H1 (cell line): Measurements from ENCODE around the gene C1QTNF1. TPM values are rescaled to one million over a fixed set of nuclear protein-coding genes. Genes with fewer than 3 reads are reported as not detected.

ENCODE experiments used
- CTCF ChIA-PET: fragments of 300-600 bp; sonication (Branson Sonifier 250); formaldehyde crosslinking; loops from one replicate; lab custom pipeline; 2021; ENCODE audit not compliant: partially characterized antibody; lab: Charles Lee
- POLR2A ChIA-PET: fragments of 300-600 bp; sonication (Branson Sonifier 250); formaldehyde crosslinking; loops from one replicate; lab custom pipeline; 2021; ENCODE audit warnings: inconsistent platforms; ENCODE audit not compliant: partially characterized antibody; lab: Charles Lee
- DNase-seq, 2 experiments: peaks; one replicate each; pipeline versions ENCODE4 v3.0.0 to v3.0.0-alpha.2; 2010 to 2022; ENCODE audit warnings: low spot score in 2 of 2, low read depth in 1 of 2, mixed read lengths in 1 of 2
- FAIRE-seq: peaks from 2 replicates; lab custom pipeline; 2011; peaks lifted over from hg19 to GRCh38; lab: Jason Lieb, UNC
- H2AFZ ChIP-seq: 2 replicates; pipeline ENCODE4 v1.8.1; 2012; ENCODE audit warnings: low read length, inconsistent platforms
- H2AK5ac ChIP-seq: 2 replicates; pipeline ENCODE4 v1.6.1; 2013; ENCODE audit warnings: low read depth, low read length
- H2BK120ac ChIP-seq: replicated peaks from 2 replicates; pipeline ENCODE3; 2013; ENCODE audit warnings: low read depth, low read length, inconsistent platforms
- H2BK12ac ChIP-seq: 2 replicates; pipeline ENCODE4 v1.6.1; 2013; ENCODE audit warnings: low read depth, low read length
- H2BK15ac ChIP-seq: 2 replicates; pipeline ENCODE4 v1.6.1; 2013; ENCODE audit warnings: low read length
- H2BK20ac ChIP-seq: 2 replicates; pipeline ENCODE4 v1.6.1; 2013; ENCODE audit warnings: low read length
- H2BK5ac ChIP-seq: 2 replicates; pipeline ENCODE4 v1.6.1; 2013; ENCODE audit warnings: low read depth, low read length
- H3K14ac ChIP-seq: 2 replicates; pipeline ENCODE4 v1.6.1; 2013; ENCODE audit warnings: inconsistent platforms; ENCODE audit not compliant: insufficient read length
- H3K18ac ChIP-seq: 2 replicates; pipeline ENCODE4 v1.6.1; 2013; ENCODE audit warnings: low read length; ENCODE audit errors: extremely low read depth
- H3K23ac ChIP-seq: 2 replicates; pipeline ENCODE4 v1.6.1; 2013; ENCODE audit warnings: inconsistent platforms; ENCODE audit not compliant: insufficient read length
- H3K23me2 ChIP-seq: 2 replicates; pipeline ENCODE4 v1.6.1; 2013; ENCODE audit warnings: low read depth, low read length
- H3K27ac ChIP-seq: 2 replicates; pipeline ENCODE4 v1.6.1; 2011; ENCODE audit warnings: low read depth, low read length, inconsistent platforms
- H3K27me3 ChIP-seq, 4 experiments: replicated peaks in 1 of 4; 1 replicate in 1 of 4; 2 replicates in 3 of 4; pipeline versions ENCODE4 v1.6.1 to v1.8.1; 2011 to 2013; ENCODE audit warnings: low read length in 3 of 4, mild to moderate bottlenecking in 3 of 4, inconsistent platforms in 2 of 4, mixed read lengths in 2 of 4, moderate library complexity in 1 of 4; ENCODE audit not compliant: control insufficient read depth in 3 of 4, insufficient read depth in 3 of 4; ENCODE audit errors: extremely low read depth in 1 of 4
- H3K36me3 ChIP-seq, 4 experiments: 2 replicates each; pipeline versions ENCODE4 v1.6.1 to v1.8.1; 2011 to 2013; ENCODE audit warnings: mild to moderate bottlenecking in 4 of 4, low read length in 3 of 4, moderate library complexity in 2 of 4, control low read depth in 1 of 4, inconsistent platforms in 1 of 4; ENCODE audit not compliant: insufficient read depth in 4 of 4, control insufficient read depth in 2 of 4
- H3K4ac ChIP-seq: replicated peaks from 2 replicates; pipeline ENCODE3; 2013; ENCODE audit warnings: low read length, low read depth, mixed read lengths, inconsistent platforms; ENCODE audit not compliant: insufficient read length
- H3K4me1 ChIP-seq, 4 experiments: replicated peaks in 1 of 4; 1 replicate in 1 of 4; 2 replicates in 3 of 4; pipeline versions ENCODE4 v1.6.1 to v1.8.1; 2011 to 2013; ENCODE audit warnings: low read length in 3 of 4, inconsistent platforms in 2 of 4, mixed read lengths in 1 of 4; ENCODE audit not compliant: insufficient read depth in 4 of 4, control insufficient read depth in 3 of 4
- H3K4me2 ChIP-seq, 2 experiments: 2 replicates each; pipeline versions ENCODE4 v1.6.1 to v1.8.1; 2011 to 2013; ENCODE audit warnings: low read depth in 2 of 2, low read length in 2 of 2, control low read depth in 1 of 2, inconsistent platforms in 1 of 2, mild to moderate bottlenecking in 1 of 2; ENCODE audit not compliant: insufficient read depth in 1 of 2
- H3K4me3 ChIP-seq, 4 experiments: fragments of 200-600, 300-600 bp in 1 of 4; sonication (generic), shearing (Covaris generic), sonication (Bioruptor Twin) in 1 of 4; 2 replicates each; pipeline versions ENCODE4 v1.5.1 to v1.8.1; 2011 to 2016; ENCODE audit warnings: low read length in 4 of 4, low read depth in 3 of 4, control low read depth in 2 of 4, inconsistent platforms in 2 of 4, mild to moderate bottlenecking in 2 of 4, mixed read lengths in 1 of 4, moderate library complexity in 1 of 4; ENCODE audit not compliant: insufficient read depth in 2 of 4; ENCODE audit errors: extremely low read depth in 1 of 4
- H3K56ac ChIP-seq: replicated peaks from 2 replicates; pipeline ENCODE3; 2013; ENCODE audit warnings: low read depth, mild to moderate bottlenecking, mixed read lengths, low read length, inconsistent platforms; ENCODE audit not compliant: insufficient read length
- H3K79me1 ChIP-seq: 2 replicates; pipeline ENCODE4 v1.6.1; 2013; ENCODE audit warnings: low read depth, low read length, control low read depth
- H3K79me2 ChIP-seq, 2 experiments: 2 replicates each; pipeline versions ENCODE4 v1.6.1 to v1.8.1; 2012 to 2013; ENCODE audit warnings: low read length in 2 of 2, mild to moderate bottlenecking in 2 of 2, inconsistent platforms in 1 of 2; ENCODE audit not compliant: insufficient read depth in 2 of 2, control insufficient read depth in 1 of 2
- H3K9ac ChIP-seq, 4 experiments: replicated peaks in 1 of 4; 1 replicate in 1 of 4; 2 replicates in 3 of 4; pipeline versions ENCODE4 v1.6.1 to v1.8.1; 2011 to 2013; ENCODE audit warnings: low read depth in 3 of 4, low read length in 3 of 4, control low read depth in 2 of 4, mild to moderate bottlenecking in 2 of 4, moderate library complexity in 2 of 4, inconsistent platforms in 1 of 4; ENCODE audit errors: extremely low read depth in 1 of 4
- H3K9me3 ChIP-seq, 2 experiments: 2 replicates each; pipeline versions ENCODE4 v1.6.1 to v1.8.1; 2012 to 2013; ENCODE audit warnings: mild to moderate bottlenecking in 2 of 2, moderate library complexity in 2 of 2, control low read depth in 1 of 2, inconsistent platforms in 1 of 2, low read depth in 1 of 2, low read length in 1 of 2, mixed read lengths in 1 of 2; ENCODE audit not compliant: insufficient read depth in 2 of 2
- H4K20me1 ChIP-seq, 2 experiments: replicated peaks in 1 of 2; 2 replicates each; pipeline versions ENCODE3 to v1.8.1; 2011 to 2013; ENCODE audit warnings: inconsistent platforms in 2 of 2, low read length in 2 of 2, mild to moderate bottlenecking in 1 of 2; ENCODE audit not compliant: insufficient read depth in 2 of 2, control insufficient read depth in 1 of 2
- H4K5ac ChIP-seq: 2 replicates; pipeline ENCODE4 v1.6.1; 2013; ENCODE audit warnings: low read length, low read depth, mixed read lengths, inconsistent platforms; ENCODE audit not compliant: insufficient read length
- H4K8ac ChIP-seq: 2 replicates; pipeline ENCODE4 v1.8.0; 2013; ENCODE audit warnings: mild to moderate bottlenecking, moderate library complexity, low read length, inconsistent platforms; ENCODE audit not compliant: insufficient read depth; ENCODE audit errors: extremely low read depth
- H4K91ac ChIP-seq: replicated peaks from 2 replicates; pipeline ENCODE3; 2013; ENCODE audit warnings: low read length, mixed read lengths, inconsistent platforms; ENCODE audit not compliant: insufficient read length
- BRCA1 ChIP-seq: IDR thresholded peaks from 2 replicates; pipeline ENCODE4 v1.6.1; 2012; ENCODE audit warnings: low read depth, low read length, improper control_type of control experiment
- CBX8 ChIP-seq: fragments of 300-800, 300-1000 bp; sonication (generic); IDR thresholded peaks from 2 replicates; pipeline ENCODE4 v1.7.1; 2016; ENCODE audit warnings: low read depth, low read length, borderline replicate concordance
- CHD2 ChIP-seq: IDR thresholded peaks from 2 replicates; pipeline ENCODE4 v1.6.1; 2012; ENCODE audit warnings: low read length, improper control_type of control experiment
- KDM4A ChIP-seq: IDR thresholded peaks from one replicate; pipeline ENCODE4 v1.7.1; 2012; ENCODE audit warnings: low read depth, mild to moderate bottlenecking, moderate library complexity, low read length, inconsistent platforms; ENCODE audit not compliant: severe bottlenecking
- RAD21 ChIP-seq, 2 experiments: IDR thresholded peaks in 1 of 2; conservative IDR thresholded peaks in 1 of 2; 2 replicates each; pipeline ENCODE4 v1.6.1; 2011; ENCODE audit warnings: low read depth in 2 of 2, low read length in 2 of 2, improper control_type of control experiment in 1 of 2, inconsistent platforms in 1 of 2, mild to moderate bottlenecking in 1 of 2, moderate library complexity in 1 of 2
- RBBP5 ChIP-seq: IDR thresholded peaks from 2 replicates; pipeline ENCODE4 v1.7.1; 2012; ENCODE audit warnings: low read depth, mild to moderate bottlenecking, inconsistent platforms, low read length, moderate library complexity, borderline replicate concordance
- RFX5 ChIP-seq: IDR thresholded peaks from 2 replicates; pipeline ENCODE4 v1.6.1; 2011; ENCODE audit warnings: low read depth, low read length, improper control_type of control experiment, borderline replicate concordance
- RNF2 ChIP-seq: fragments of 200-900, 300-1000 bp; sonication (generic); IDR thresholded peaks from 2 replicates; pipeline ENCODE4 v1.7.1; 2016; ENCODE audit warnings: borderline replicate concordance, low read depth, mild to moderate bottlenecking, antibody characterized with exemption, low read length; ENCODE audit not compliant: poor library complexity, severe bottlenecking; ENCODE audit errors: missing control alignments
- RXRA ChIP-seq: IDR thresholded peaks from 2 replicates; pipeline ENCODE4 v1.6.1; 2011; ENCODE audit warnings: low read depth, mild to moderate bottlenecking, low read length, moderate library complexity; ENCODE audit not compliant: insufficient read depth
- SIX5 ChIP-seq: IDR thresholded peaks from 2 replicates; pipeline ENCODE4 v1.6.1; 2011; ENCODE audit warnings: mild to moderate bottlenecking, low read depth, low read length
- USF2 ChIP-seq: IDR thresholded peaks from 2 replicates; pipeline ENCODE4 v1.6.1; 2011; ENCODE audit warnings: low read length, improper control_type of control experiment
- WGBS, 2 experiments: shearing (Covaris generic) in 1 of 2; methylation state at CpG; one replicate each; pipeline versions ENCODE4 v1.1.6 to v1.1.7; 2013 to 2015; ENCODE audit warnings: low lambda C conversion rate in 2 of 2, mixed read lengths in 2 of 2, inconsistent platforms in 1 of 2, low coverage in 1 of 2, missing lambda C conversion rate in 1 of 2; ENCODE audit not compliant: insufficient replicate concordance in 2 of 2, insufficient coverage in 1 of 2, insufficient read length in 1 of 2; ENCODE audit errors: extremely low coverage in 1 of 2, missing lambda C conversion rate in 1 of 2; 5-methylcytosine and 5-hydroxymethylcytosine counted together
- polyA plus RNA-seq, 7 experiments: library from polyadenylated mRNA; depleted of rRNA in 3 of 7; stranded (reverse) in 5 of 7; unstranded in 2 of 7; fragments of >200 nt in 5 of 7; fragments of 200-250 nt in 2 of 7; gene quantifications; 1 replicate in 5 of 7; 2 replicates in 1 of 7; 4 replicates in 1 of 7; pipeline versions ENCODE4 v1.2.1 to v1.2.3, GENCODE V29; 2011 to 2013; ENCODE audit warnings: missing spikeins in 2 of 7, mixed read lengths in 2 of 7
- total RNA-seq: library from RNA; stranded (reverse); fragmentation: NEBNext Ultra II Directional; extraction: Animal tissue kit (Norgen Biotek cat#: 25700); gene quantifications from 2 replicates; pipeline ENCODE4 v1.2.1, GENCODE V29; 2021

C1QTNF1 gene
- total and polyA plus RNA-seq, 2 of the 8 experiments (the other 6 are each of a cell fraction or from before 2014, with no cell fraction given), result 1.5 to 2.5 TPM

GRCh38 chr17:79027925-79028491 is 4.0 kb downstream of the C1QTNF1 start:
- H3K4me2 ChIP-seq, result no peak overlapping the region
- H2BK20ac ChIP-seq, result no peak overlapping the region
- peaks cover 9% of the 10 kb centered on the region; the same call in 1 of the 2 replicates for H3K23me2 ChIP-seq
- H4K8ac ChIP-seq, result peak overlapping the region; percentile 57; the same call in 1 of the 2 replicates
- H3K4me3 ChIP-seq, result no peak overlapping the region
- peaks cover 1 to 2% of the 10 kb centered on the region in 2 experiments for H4K20me1 ChIP-seq
- no peak overlapping the region for H3K14ac ChIP-seq
- no peaks in the 10 kb centered on the region for H3K36me3 ChIP-seq
- H3K9me3 ChIP-seq, result no peaks in the 10 kb centered on the region
- POLR2A ChIA-PET, result interaction anchor here (1.0 to 1.2 kb wide), 2 partner anchors 13 to 25 kb away, joined by 3 read pairs; no protein-coding TSS in a partner anchor
- H3K27me3 ChIP-seq, result peaks cover 11 to 57% (median 48%) of the 10 kb centered on the region in 4 experiments
- H2BK15ac ChIP-seq, result no peak overlapping the region
- DNase-seq (no peak), FAIRE-seq (no peak)
- H3K4me1 ChIP-seq, result peaks cover 3 to 7% (median 6%) of the 10 kb centered on the region in 4 experiments; a peak in 4 of 7 replicates
- H3K23ac ChIP-seq, result no peak overlapping the region
- H3K27ac ChIP-seq, result no peak overlapping the region
- H3K4ac ChIP-seq, result no peak overlapping the region
- no peak overlapping the region for H2BK120ac ChIP-seq
- no peak overlapping the region for H4K91ac ChIP-seq
- no peaks in the 10 kb centered on the region for H3K79me2 ChIP-seq
- no peak overlapping the region for H3K56ac ChIP-seq
- no peak overlapping the region for H3K18ac ChIP-seq
- WGBS, 2 experiments, result 87% methylated on average over 16 of the region's 16 CpGs; no CpG with 5 or more reads in 1 of the 2 experiments
- H2AFZ ChIP-seq, result no peak overlapping the region
- no peak overlapping the region for H2BK5ac ChIP-seq
- no peak overlapping the region for H2AK5ac ChIP-seq
- no peak overlapping the region for H2BK12ac ChIP-seq
- no peak overlapping the region for H3K9ac ChIP-seq
- CTCF ChIA-PET, result interaction anchor here (1.2 to 6.3 kb wide), 8 partner anchors 8 to 45 kb away, joined by 3 to 55 read pairs (median 6); no protein-coding TSS in a partner anchor
- no peak overlapping the region for H4K5ac ChIP-seq
- no peaks in the 10 kb centered on the region for H3K79me1 ChIP-seq
- TF ChIP-seq KDM4A (no peak), SIX5 (no peak), RAD21 (IDR thresholded peaks at IDR 0.05 in 1 of 2, conservative IDR thresholded peaks at IDR 0.05 in 1 of 2; ENCODE audit: low read depth in 2 of 2, low read length in 2 of 2) (no peak), RXRA (no peak), BRCA1 (no peak), CBX8 (no peak), USF2 (no peak), RNF2 (no peak), RBBP5 (no peak), CHD2 (no peak), RFX5 (no peak)
